8988T (cell line): ENCODE data around the gene AFAP1L2.

Experiments used
- DNase-seq: peaks from one replicate; pipeline ENCODE4 v3.0.0; 2011

AFAP1L2 gene

GRCh38 chr10:114283535-114284234 is 120.6 kb downstream of the AFAP1L2 start:
- DNase-seq = no peak

- DNase-seq = no peak
Observed at GRCh38 chr10:114283091-114283490, 121.2 kb downstream of the AFAP1L2 start.

GRCh38 chr10:114282526-114282925 is 121.8 kb downstream of the AFAP1L2 start:
- no peak for DNase-seq

- DNase-seq = no peak
Observed at GRCh38 chr10:114281461-114281860, 122.8 kb downstream of the AFAP1L2 start.

- DNase-seq = no peak
Observed at GRCh38 chr10:114281006-114281405, 123.3 kb downstream of the AFAP1L2 start.

GRCh38 chr10:114279901-114280644 is 124.2 kb downstream of the AFAP1L2 start:
- DNase-seq = no peak

GRCh38 chr10:114279289-114279688 is 125.0 kb downstream of the AFAP1L2 start:
- DNase-seq = no peak

GRCh38 chr10:114278884-114279191 is 125.5 kb downstream of the AFAP1L2 start:
- DNase-seq = no peak

GRCh38 chr10:114278140-114278883 is 126.0 kb downstream of the AFAP1L2 start:
- no peak for DNase-seq

- DNase-seq = no peak
Observed at GRCh38 chr10:114276671-114277070, 127.6 kb downstream of the AFAP1L2 start.

GRCh38 chr10:114276066-114276465 is 128.2 kb downstream of the AFAP1L2 start:
- DNase-seq = no peak

GRCh38 chr10:114274616-114275453 is 129.5 kb downstream of the AFAP1L2 start:
- no peak for DNase-seq

- no peak for DNase-seq
Observed at GRCh38 chr10:114273910-114274309, 130.4 kb downstream of the AFAP1L2 start.

- no peak for DNase-seq
Observed at GRCh38 chr10:114272696-114273095, 131.6 kb downstream of the AFAP1L2 start.

- DNase-seq = no peak
Observed at GRCh38 chr10:114271779-114272167, 132.5 kb downstream of the AFAP1L2 start.

GRCh38 chr10:114271075-114271778 is 133.1 kb downstream of the AFAP1L2 start:
- no peak for DNase-seq

- DNase-seq = no peak
Observed at GRCh38 chr10:114266521-114266920, 137.8 kb downstream of the AFAP1L2 start.

GRCh38 chr10:114265392-114266053 is 138.8 kb downstream of the AFAP1L2 start:
- DNase-seq = no peak

GRCh38 chr10:114262496-114262895 is 141.8 kb downstream of the AFAP1L2 start:
- no peak for DNase-seq

GRCh38 chr10:114261076-114261475 is 143.2 kb downstream of the AFAP1L2 start:
- no peak for DNase-seq

GRCh38 chr10:114260366-114260765 is 143.9 kb downstream of the AFAP1L2 start:
- DNase-seq = no peak

- no peak for DNase-seq
Observed at GRCh38 chr10:114259824-114260223, 144.5 kb downstream of the AFAP1L2 start.
